Stimulated activated CD4-positive, alpha-beta T cell treated with anti-CD3 and anti-CD28 coated beads, Interleukin-2, amount 100 ng/mL, for 48 hours (primary cell): ENCODE measurements around the gene SYNPO.

Experiments
- DNase-seq, 2 donors: peaks; one replicate each; pipeline ENCODE4 v3.0.0-alpha.2; 2020

SYNPO gene

GRCh38 chr5:150608991-150609390 lies 31.5 kb upstream of the SYNPO start:
- DNase-seq = no peak

- no peak for DNase-seq
These were observed 30.4 kb upstream of the SYNPO start for GRCh38 chr5:150609843-150610584.

- no peak for DNase-seq
These were observed 29.4 kb upstream of the SYNPO start for GRCh38 chr5:150611026-150611425.

- DNase-seq = no peak
These were observed 28.1 kb upstream of the SYNPO start for GRCh38 chr5:150612405-150612804.

GRCh38 chr5:150612905-150613670 lies 27.4 kb upstream of the SYNPO start:
- DNase-seq = no peak

GRCh38 chr5:150613991-150614660 lies 26.3 kb upstream of the SYNPO start:
- no peak for DNase-seq

- no peak for DNase-seq
These were observed 25.8 kb upstream of the SYNPO start for GRCh38 chr5:150614661-150615060.

GRCh38 chr5:150615141-150615699 lies 25.2 kb upstream of the SYNPO start:
- no peak for DNase-seq

- DNase-seq = no peak
These were observed 24.4 kb upstream of the SYNPO start for GRCh38 chr5:150616024-150616470.

- DNase-seq = no peak
These were observed 24.0 kb upstream of the SYNPO start for GRCh38 chr5:150616506-150616905.

GRCh38 chr5:150618163-150618562 lies 22.3 kb upstream of the SYNPO start:
- no peak for DNase-seq

GRCh38 chr5:150618588-150619281 lies 21.7 kb upstream of the SYNPO start:
- DNase-seq = no peak

- no peak for DNase-seq
These were observed 20.9 kb upstream of the SYNPO start for GRCh38 chr5:150619359-150620230.

- no peak for DNase-seq
These were observed 19.2 kb upstream of the SYNPO start for GRCh38 chr5:150621301-150621700.

GRCh38 chr5:150622157-150622556 lies 18.3 kb upstream of the SYNPO start:
- no peak for DNase-seq

- DNase-seq = no peak
These were observed 17.1 kb upstream of the SYNPO start for GRCh38 chr5:150623152-150623877.

GRCh38 chr5:150623878-150624216 lies 16.6 kb upstream of the SYNPO start:
- no peak for DNase-seq

- DNase-seq = peak; percentile 8 to 10
These were observed 15.9 kb upstream of the SYNPO start for GRCh38 chr5:150624334-150625163.

- DNase-seq = no peak
These were observed 15.3 kb upstream of the SYNPO start for GRCh38 chr5:150625164-150625535.
